GM23338 (cell line): ENCODE measurements around the gene ERP27.

Experiments used
- CTCF ChIP-seq, 2 experiments: fragments of 200-600 bp in 1 of 2; sonication (generic) in 1 of 2; conservative IDR thresholded peaks; 2 replicates each; pipeline versions ENCODE4 v1.5.1 to v1.6.1; 2016 to 2017; ENCODE audit warnings: antibody characterized with exemption in 2 of 2, low read depth in 2 of 2, mild to moderate bottlenecking in 2 of 2, moderate library complexity in 1 of 2
- EZH2 ChIP-seq: fragments of 200-600 bp; sonication (generic); IDR thresholded peaks from one replicate; pipeline ENCODE4 v1.8.0; 2017; ENCODE audit warnings: antibody characterized with exemption, mild to moderate bottlenecking, low read depth; ENCODE audit not compliant: unreplicated experiment

- TF ChIP-seq CTCF (conservative IDR thresholded peaks at IDR 0.05; ENCODE audit: low read depth in 2 of 2) (no peak), EZH2 (no peak)
These were observed 12.8 kb upstream of the ERP27 start for GRCh38 chr12:14950982-14951746.
